Muscle of back (tissue), 11 donors: Measurements from ENCODE around the gene C14orf119. TPM values are rescaled to one million over a fixed set of nuclear protein-coding genes. Genes with fewer than 3 reads are reported as not detected.

Experiments
- DNase-seq, 3 donors: peaks; one replicate each; pipeline versions ENCODE4 v3.0.0 to v3.0.0-alpha.2; 2013
- polyA plus RNA-seq, 10 donors: library from polyadenylated mRNA; unstranded; fragments of 120-200 nt; gene quantifications; one replicate each; pipeline ENCODE4 v1.2.1, GENCODE V29; 2013; ENCODE audit not compliant: insufficient read length in 10 of 10

Gene C14orf119
- polyA plus RNA-seq, 10 donors = 43.6 to 66.0 (median 52.5) TPM

- DNase-seq = no peak
Measured at GRCh38 chr14:23147676-23148075, 52.4 kb downstream of the C14orf119 start.

- no peak for DNase-seq
Measured at GRCh38 chr14:23148591-23149249, 53.4 kb downstream of the C14orf119 start.

GRCh38 chr14:23149745-23150144 is 54.4 kb downstream of the C14orf119 start:
- DNase-seq = no peak

Other genes with a start within 250 kb of the C14orf119 start
- gene LRP10, start 223.8 kb upstream of the C14orf119 start, polyA plus RNA-seq = 10 to 100 TPM; 31.1 to 47.0 (median 41.9) TPM
- gene REM2, start 212.3 kb upstream of the C14orf119 start, polyA plus RNA-seq = under 1 TPM in 8 of 10 donors, not detected in 2; 0.09 to 0.16 (median 0.13) TPM
- gene RBM23, start 176.4 kb upstream of the C14orf119 start, polyA plus RNA-seq = 10 to 100 TPM; 49.2 to 64.7 (median 54.2) TPM
- gene PRMT5, start 166.1 kb upstream of the C14orf119 start, polyA plus RNA-seq = 10 to 100 TPM; 50.8 to 88.7 (median 68.7) TPM
- 10 to 100 TPM; 28.3 to 43.9 (median 36.7) TPM for gene HAUS4, start 138.4 kb upstream of the C14orf119 start, polyA plus RNA-seq
- 10 to 100 TPM; 27.1 to 54.6 (median 41.4) TPM for gene AJUBA, start 113.0 kb upstream of the C14orf119 start, polyA plus RNA-seq
- gene C14orf93, start 85.4 kb upstream of the C14orf119 start, polyA plus RNA-seq = 10 to 100 TPM in 6 of 10 donors, 1 to 10 TPM in 4; 8.4 to 13.8 (median 10.5) TPM
- 100 to 1,000 TPM; 181 to 282 (median 212) TPM for gene PSMB5, start 60.6 kb upstream of the C14orf119 start, polyA plus RNA-seq
- not detected for gene PSMB11, start 53.3 kb upstream of the C14orf119 start, polyA plus RNA-seq
- gene CDH24, start 38.0 kb upstream of the C14orf119 start, polyA plus RNA-seq = 1 to 10 TPM; 2.8 to 5.5 (median 3.8) TPM
- 100 to 1,000 TPM; 103 to 183 (median 143) TPM for gene ACIN1, start 369 bp upstream of the C14orf119 start, polyA plus RNA-seq
- not detected for gene CIROP, start 9.5 kb downstream of the C14orf119 start, polyA plus RNA-seq
- under 1 TPM in 6 of 10 donors, not detected in 4; 0.13 to 0.25 (median 0.18) TPM for gene CEBPE, start 23.8 kb downstream of the C14orf119 start, polyA plus RNA-seq
- gene SLC7A8, start 88.2 kb downstream of the C14orf119 start, polyA plus RNA-seq = 10 to 100 TPM in 2 of 10 donors, 1 to 10 TPM in 8; 3.5 to 15.3 (median 4.0) TPM
- under 1 TPM in 3 of 10 donors, not detected in 7; 0.28 to 0.80 (median 0.35) TPM for gene RNF212B, start 142.4 kb downstream of the C14orf119 start, polyA plus RNA-seq
- 10 to 100 TPM in 5 of 10 donors, 1 to 10 TPM in 5; 8.1 to 11.5 (median 9.8) TPM for gene HOMEZ, start 190.6 kb downstream of the C14orf119 start, polyA plus RNA-seq
- gene PPP1R3E, start 207.4 kb downstream of the C14orf119 start, polyA plus RNA-seq = 10 to 100 TPM in 8 of 10 donors, 1 to 10 TPM in 2; 9.4 to 24.3 (median 13.4) TPM
- gene BCL2L2, start 211.3 kb downstream of the C14orf119 start, polyA plus RNA-seq = 10 to 100 TPM; 28.1 to 36.6 (median 30.8) TPM
- 100 to 1,000 TPM in 7 of 10 donors, 10 to 100 TPM in 3; 88.9 to 153 (median 105) TPM for gene PABPN1, start 226.0 kb downstream of the C14orf119 start, polyA plus RNA-seq